ENCODE measurements around the gene SLC4A5. TPM values are rescaled to one million over a fixed set of nuclear protein-coding genes. Genes with fewer than 3 reads are reported as not detected.
"Not testable (repeated sequence)": the region's sequence is repeated elsewhere in the genome, so short reads cannot be mapped to it uniquely, and the experiment has no call there.

Gene SLC4A5
- total RNA-seq, 2 experiments from 2014 or later, result 3.6 to 6.6 TPM

DNA sequence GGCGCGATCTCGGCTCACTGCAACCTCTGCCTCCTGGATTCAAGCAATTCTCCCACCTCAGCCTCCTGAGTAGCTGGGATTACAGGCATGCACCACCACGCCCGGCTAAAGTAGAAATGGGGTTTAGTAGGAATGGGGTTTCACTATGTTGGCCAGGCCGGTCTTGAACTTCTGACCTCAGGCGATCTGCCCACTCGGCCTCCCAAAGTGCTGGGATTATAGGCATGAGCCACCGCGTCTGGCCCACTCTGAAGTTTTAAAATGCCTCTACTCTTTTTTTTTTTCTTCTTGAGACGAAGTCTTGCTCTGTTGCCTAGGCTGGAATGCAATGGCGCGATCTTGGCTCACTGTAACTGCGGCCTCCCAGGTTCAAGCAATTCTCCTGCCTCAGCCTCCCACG, 156.5 kb downstream of the SLC4A5 start:
- ATAC-seq (ENCODE audit: low read depth); H3K27ac Mint-ChIP-seq; H3K9me3 Mint-ChIP-seq; H3K36me3 Mint-ChIP-seq; H3K27me3 Mint-ChIP-seq; DNase-seq; H3K4me3 Mint-ChIP-seq: not testable (repeated sequence)
- peaks cover 16% of the 10 kb centered on the region for H3K4me1 Mint-ChIP-seq
- POLR2A ChIA-PET, result interaction anchor here (2.0 kb wide), 1 partner anchor 8 kb away, joined by 8 read pairs; the partner anchor contains the start of gene MOB1A

DNA sequence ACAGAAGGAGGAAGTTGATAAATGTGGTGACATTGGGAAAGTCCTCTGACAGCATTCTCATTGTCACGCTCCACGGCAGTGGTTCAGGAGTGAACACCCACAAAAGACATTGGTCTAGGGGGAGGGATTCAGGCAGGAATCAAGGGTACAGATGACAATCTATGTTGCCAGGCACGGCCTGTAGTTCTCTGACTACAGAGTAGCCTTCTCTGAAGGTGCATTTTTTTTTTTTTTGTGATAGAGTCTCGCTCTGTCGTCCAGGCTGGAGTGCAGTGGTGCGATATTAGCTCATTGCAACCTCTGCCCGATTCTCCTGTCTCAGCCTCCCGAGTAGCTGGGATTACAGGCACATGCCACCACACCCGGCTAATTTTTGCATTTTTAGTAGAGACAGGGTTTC, 157.2 kb downstream of the SLC4A5 start:
- peak overlapping the region; percentile 71 for H3K27ac Mint-ChIP-seq
- POLR2A ChIA-PET, result interaction anchor here (3.1 kb wide), 1 partner anchor 13 kb away, joined by 23 read pairs; the partner anchor contains the start of gene MTHFD2
- H3K4me1 Mint-ChIP-seq, result peaks cover 17% of the 10 kb centered on the region
- no peaks in the 10 kb centered on the region for H3K9me3 Mint-ChIP-seq
- ATAC-seq (ENCODE audit: low read depth), result peak; percentile 80
- DNase-seq, result no peak
- peaks cover 2% of the 10 kb centered on the region for H3K27me3 Mint-ChIP-seq
- H3K36me3 Mint-ChIP-seq, result no peaks in the 10 kb centered on the region
- H3K4me3 Mint-ChIP-seq, result peak overlapping the region; percentile 50

DNA sequence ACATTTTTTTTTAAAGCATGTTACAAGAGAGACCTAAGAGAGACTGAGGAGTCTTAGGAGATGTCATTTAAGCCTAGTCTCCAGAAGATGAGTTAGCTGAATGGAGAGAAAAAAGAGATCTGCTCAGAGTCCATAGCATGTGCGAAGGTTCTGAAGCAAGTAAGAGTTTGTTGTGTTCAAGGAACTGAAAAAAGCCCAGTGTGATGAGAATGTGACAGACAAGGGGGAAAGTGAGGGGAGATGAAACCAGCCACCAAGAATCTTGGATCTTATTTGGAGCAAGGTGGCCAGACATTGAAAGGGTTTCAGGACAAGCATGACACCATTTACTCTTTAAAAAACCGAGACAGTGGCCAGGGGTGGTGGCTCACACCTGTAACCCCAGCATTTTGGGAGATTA, 159.3 kb downstream of the SLC4A5 start:
- H3K9me3 Mint-ChIP-seq, result no peaks in the 10 kb centered on the region
- no peak overlapping the region for H3K4me3 Mint-ChIP-seq
- no peaks in the 10 kb centered on the region for H3K27me3 Mint-ChIP-seq
- no peak for ATAC-seq (ENCODE audit: low read depth)
- H3K27ac Mint-ChIP-seq, result no peak overlapping the region
- POLR2A ChIA-PET, result interaction anchor here (3.1 kb wide), 1 partner anchor 15 kb away, joined by 23 read pairs; the partner anchor contains the start of gene MTHFD2
- DNase-seq, result no peak
- H3K36me3 Mint-ChIP-seq, result no peaks in the 10 kb centered on the region
- H3K4me1 Mint-ChIP-seq, result peaks cover 12% of the 10 kb centered on the region

GRCh38 chr2:74181739-74182138, 161.5 kb downstream of the SLC4A5 start:
- H3K4me1 Mint-ChIP-seq, result peaks cover 18% of the 10 kb centered on the region
- H3K4me3 Mint-ChIP-seq, result no peak overlapping the region
- H3K27me3 Mint-ChIP-seq, result no peaks in the 10 kb centered on the region
- DNase-seq (no peak), ATAC-seq (ENCODE audit: low read depth) (no peak)
- no peaks in the 10 kb centered on the region for H3K9me3 Mint-ChIP-seq
- peak overlapping the region; percentile 58 for H3K27ac Mint-ChIP-seq
- POLR2A ChIA-PET, result interaction anchor here (0.7 to 8.2 kb wide), 3 partner anchors 20 to 252 kb away, joined by 3 to 276 read pairs (median 4); partner anchors contain the start of genes BOLA3 and MTHFD2
- peaks cover 5% of the 10 kb centered on the region for H3K36me3 Mint-ChIP-seq

- peaks cover 29% of the 10 kb centered on the region for H3K4me1 Mint-ChIP-seq
Observed at GRCh38 chr2:74179063-74179865, 164.0 kb downstream of the SLC4A5 start.

DNA sequence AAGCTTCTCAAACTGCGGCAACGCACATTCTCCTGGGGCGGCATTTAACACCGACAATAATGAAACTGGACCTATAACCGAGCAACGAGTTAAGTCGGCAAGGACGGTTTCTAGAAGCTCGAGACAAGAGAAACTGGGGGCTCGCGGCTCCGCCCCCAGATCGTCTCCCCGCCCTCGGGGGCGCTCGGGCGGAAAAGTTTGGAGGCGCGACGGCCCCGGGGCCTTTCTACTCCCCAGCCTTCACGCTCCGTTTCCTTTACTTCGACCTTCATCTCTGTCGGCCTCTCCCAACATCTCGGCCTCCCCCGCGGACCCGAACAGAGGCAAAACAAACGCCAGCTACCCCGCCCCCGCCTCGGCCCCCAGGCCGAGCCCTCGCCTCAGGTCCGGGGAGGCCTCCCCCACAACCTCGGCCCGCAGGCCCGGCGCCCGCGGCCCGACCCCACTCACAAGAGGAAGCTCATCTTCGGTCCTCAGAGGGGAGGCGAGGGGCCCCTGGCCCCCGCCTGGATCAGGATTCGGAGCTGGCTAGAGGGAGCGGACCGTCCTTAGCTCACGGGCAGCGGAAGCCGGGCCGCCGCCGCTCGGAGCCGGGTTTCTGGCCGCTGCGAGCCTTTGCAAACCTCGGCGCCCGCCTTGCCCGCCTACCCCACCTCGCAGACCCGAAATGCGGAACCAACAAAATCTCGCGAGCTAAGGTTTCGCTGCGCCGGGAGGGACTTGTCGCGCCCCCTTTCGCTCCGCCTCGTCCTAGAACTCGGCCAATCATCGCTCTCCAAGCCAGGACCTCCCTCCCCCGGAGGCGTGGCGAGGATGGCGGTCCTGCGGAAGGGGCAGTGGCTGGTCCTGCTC, 164.8 kb downstream of the SLC4A5 start, which contains the start of gene MOB1A:
MOB1A (minus strand) TSS at position 669 of the 852 bp plus-strand sequence; CDS start at position 464, 205 bp downstream.
- ATAC-seq (ENCODE audit: low read depth) (peak; percentile 86), DNase-seq (peak; percentile 98)
- peak within 1 kb of the TSS; percentile 91 for H3K4me3 Mint-ChIP-seq
- H3K27ac Mint-ChIP-seq, result peak within 1 kb of the TSS; percentile 92
- POLR2A ChIA-PET, result interaction anchor here (0.7 to 8.2 kb wide), 36 partner anchors 9 to 945 kb away, joined by 3 to 276 read pairs (median 6); partner anchors contain the start of genes BOLA3, C2orf81, CCT7 and DGUOK
- peaks cover 25% of the 10 kb centered on the region for H3K36me3 Mint-ChIP-seq
- no peaks in the 10 kb centered on the region for H3K9me3 Mint-ChIP-seq
- no peaks in the 10 kb centered on the region for H3K27me3 Mint-ChIP-seq
- H3K4me1 Mint-ChIP-seq, result peaks cover 31% of the 10 kb centered on the region

More at GRCh38 chr2:74179063-74179865, 164.0 kb downstream of the SLC4A5 start:
- peak overlapping the region; percentile 92 for H3K27ac Mint-ChIP-seq
- peak; percentile 19 for ATAC-seq (ENCODE audit: low read depth)
- peaks cover 24% of the 10 kb centered on the region for H3K36me3 Mint-ChIP-seq
- H3K27me3 Mint-ChIP-seq, result no peaks in the 10 kb centered on the region
- H3K4me3 Mint-ChIP-seq, result peak overlapping the region; percentile 91
- POLR2A ChIA-PET, result interaction anchor here (0.7 to 8.2 kb wide), 34 partner anchors 9 to 946 kb away, joined by 3 to 276 read pairs (median 6); partner anchors contain the start of genes BOLA3, C2orf81, CCT7 and DGUOK
- no peaks in the 10 kb centered on the region for H3K9me3 Mint-ChIP-seq
- DNase-seq, result peak; percentile 45

GRCh38 chr2:74177696-74178095, 165.5 kb downstream of the SLC4A5 start:
- no peaks in the 10 kb centered on the region for H3K27me3 Mint-ChIP-seq
- ATAC-seq (ENCODE audit: low read depth) (no peak), DNase-seq (no peak)
- peaks cover 34% of the 10 kb centered on the region for H3K4me1 Mint-ChIP-seq
- H3K9me3 Mint-ChIP-seq, result no peaks in the 10 kb centered on the region
- H3K4me3 Mint-ChIP-seq, result peak overlapping the region; percentile 91
- POLR2A ChIA-PET, result interaction anchor here (1.1 to 8.2 kb wide), 24 partner anchors 10 to 944 kb away, joined by 3 to 276 read pairs (median 7); partner anchors contain the start of genes BOLA3, C2orf81, CCT7 and DGUOK
- H3K36me3 Mint-ChIP-seq, result peaks cover 28% of the 10 kb centered on the region
- peak overlapping the region; percentile 92 for H3K27ac Mint-ChIP-seq

- H3K9me3 Mint-ChIP-seq, result no peaks in the 10 kb centered on the region
- ATAC-seq (ENCODE audit: low read depth) (no peak), DNase-seq (no peak)
- H3K27ac Mint-ChIP-seq, result no peak overlapping the region
- H3K4me1 Mint-ChIP-seq, result peaks cover 37% of the 10 kb centered on the region
- H3K36me3 Mint-ChIP-seq, result peaks cover 39% of the 10 kb centered on the region
- POLR2A ChIA-PET, result interaction anchor here (8.2 kb wide), 1 partner anchor 27 kb away, joined by 276 read pairs; the partner anchor contains the start of gene MTHFD2
- peak overlapping the region; percentile 18 for H3K4me3 Mint-ChIP-seq
- no peaks in the 10 kb centered on the region for H3K27me3 Mint-ChIP-seq
Observed at GRCh38 chr2:74174909-74175308, 168.3 kb downstream of the SLC4A5 start.

GRCh38 chr2:74168739-74169138, 174.5 kb downstream of the SLC4A5 start:
- ATAC-seq (ENCODE audit: low read depth), result no peak
- Mint-ChIP-seq H3K4me1 (peaks cover 11% of the 10 kb centered on the region), H3K27me3 (no peaks in the 10 kb centered on the region), H3K4me3 (no peak overlapping the region), H3K9me3 (no peaks in the 10 kb centered on the region), H3K36me3 (peaks cover 39% of the 10 kb centered on the region), H3K27ac (no peak overlapping the region)
- POLR2A ChIA-PET, result interaction anchor here (1.2 to 3.6 kb wide), 3 partner anchors 10 to 29 kb away, joined by 3 to 17 read pairs (median 8); partner anchors contain the start of genes BOLA3 and MOB1A
- no peak for DNase-seq

Other genes with a start within 250 kb of the SLC4A5 start
- gene BOLA3, start 195.5 kb downstream of the SLC4A5 start, total RNA-seq, result 10 to 100 TPM; 47.7 to 53.8 TPM
- gene MOB1A, start 164.5 kb downstream of the SLC4A5 start, total RNA-seq, result 100 to 1,000 TPM; 178 TPM
- gene MTHFD2, start 144.8 kb downstream of the SLC4A5 start, total RNA-seq, result 100 to 1,000 TPM; 127 to 130 TPM
- 100 to 1,000 TPM; 111 to 113 TPM for gene DCTN1, start 36.9 kb upstream of the SLC4A5 start, total RNA-seq
- 1 to 10 TPM; 3.7 to 5.8 TPM for gene C2orf81, start 78.2 kb upstream of the SLC4A5 start, total RNA-seq
- gene WDR54, start 78.3 kb upstream of the SLC4A5 start, total RNA-seq, result 10 to 100 TPM; 88.9 to 94.4 TPM
- gene RTKN, start 98.5 kb upstream of the SLC4A5 start, total RNA-seq, result 1 to 10 TPM in 1 of 2 experiments, under 1 TPM in 1; 0.80 to 1.8 TPM
- gene INO80B, start 111.7 kb upstream of the SLC4A5 start, total RNA-seq, result 10 to 100 TPM; 46.8 to 51.4 TPM
- gene WBP1, start 115.0 kb upstream of the SLC4A5 start, total RNA-seq, result 10 to 100 TPM; 66.8 to 69.6 TPM
- gene MOGS, start 122.0 kb upstream of the SLC4A5 start, total RNA-seq, result 10 to 100 TPM; 66.1 to 68.7 TPM
- 10 to 100 TPM; 91.6 to 92.1 TPM for gene MRPL53, start 129.3 kb upstream of the SLC4A5 start, total RNA-seq
- gene CCDC142, start 139.6 kb upstream of the SLC4A5 start, total RNA-seq, result 10 to 100 TPM; 36.8 to 37.1 TPM
- gene TTC31, start 139.7 kb upstream of the SLC4A5 start, total RNA-seq, result 10 to 100 TPM; 44.1 to 46.2 TPM
- 1 to 10 TPM; 1.2 to 1.3 TPM for gene LBX2, start 156.2 kb upstream of the SLC4A5 start, total RNA-seq
- gene PCGF1, start 164.3 kb upstream of the SLC4A5 start, total RNA-seq, result 10 to 100 TPM; 35.9 to 40.1 TPM
- gene TLX2, start 171.0 kb upstream of the SLC4A5 start, total RNA-seq, result under 1 TPM; 0.69 to 0.88 TPM
- under 1 TPM; 0.20 to 0.39 TPM for gene DQX1, start 182.8 kb upstream of the SLC4A5 start, total RNA-seq
- 100 to 1,000 TPM; 126 to 127 TPM for gene AUP1, start 186.3 kb upstream of the SLC4A5 start, total RNA-seq
- 10 to 100 TPM; 46.6 to 47.4 TPM for gene HTRA2, start 186.5 kb upstream of the SLC4A5 start, total RNA-seq
- gene LOXL3, start 210.5 kb upstream of the SLC4A5 start, total RNA-seq, result under 1 TPM; 0.42 to 0.62 TPM
- 10 to 100 TPM; 37.7 to 38.3 TPM for gene DOK1, start 211.3 kb upstream of the SLC4A5 start, total RNA-seq